HUDEP-2 (cell line): Measurements from ENCODE around the gene UBL7.
A peak's percentile ranks its signal among the peaks of the same experiment; 100 is the strongest.

ENCODE experiments used
- DNase-seq, 76 experiments: peaks; one replicate each; lab custom pipeline; 2025; ENCODE audit not compliant: unreplicated experiment in 76 of 76; lab: John Stamatoyannopoulos, UW

Gene UBL7

GRCh38 chr15:74396146-74396438, 64.9 kb downstream of the UBL7 start:
- peak in 1 of 76 experiments; percentile 62 for DNase-seq
